COLO668 (cell line): ENCODE results near the gene RIMS3.

ENCODE experiments used
- DNase-seq: peaks from one replicate; lab custom pipeline; 2025; ENCODE audit not compliant: unreplicated experiment; lab: John Stamatoyannopoulos, UW

The RIMS3 gene

DNA sequence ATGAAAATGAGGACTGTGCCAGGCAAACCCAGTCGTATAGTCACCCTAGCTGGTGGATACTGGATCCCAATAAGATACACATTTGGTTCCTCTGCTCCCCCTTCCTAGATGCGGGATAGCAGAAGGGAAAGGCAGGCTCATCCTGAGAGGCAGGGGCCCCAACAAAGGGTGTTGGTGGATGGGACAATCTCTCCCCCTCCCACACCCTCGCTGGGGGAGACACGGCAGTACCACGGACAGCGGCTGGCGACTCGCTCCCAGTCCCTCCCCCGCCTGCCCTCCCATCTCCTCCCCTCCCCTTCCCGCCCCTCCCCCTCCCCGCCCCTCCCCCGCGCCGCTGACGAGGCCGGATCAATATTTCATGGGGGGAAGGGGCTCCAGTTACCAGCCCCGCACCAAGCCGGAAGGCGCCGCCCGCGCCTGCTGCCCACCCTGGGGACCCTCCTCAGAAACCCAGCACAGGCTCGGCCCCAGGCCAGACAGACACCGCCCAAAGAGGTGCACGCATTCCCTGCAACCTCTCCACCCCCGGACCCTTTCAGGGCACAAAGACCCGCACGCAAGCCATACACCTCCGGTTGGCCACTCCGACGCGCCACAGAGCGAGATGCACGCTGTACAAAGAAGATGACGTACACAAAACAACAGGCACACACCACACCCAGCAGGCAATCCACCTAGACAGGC is 11.5 kb downstream of the RIMS3 start:
- DNase-seq = no peak

DNA sequence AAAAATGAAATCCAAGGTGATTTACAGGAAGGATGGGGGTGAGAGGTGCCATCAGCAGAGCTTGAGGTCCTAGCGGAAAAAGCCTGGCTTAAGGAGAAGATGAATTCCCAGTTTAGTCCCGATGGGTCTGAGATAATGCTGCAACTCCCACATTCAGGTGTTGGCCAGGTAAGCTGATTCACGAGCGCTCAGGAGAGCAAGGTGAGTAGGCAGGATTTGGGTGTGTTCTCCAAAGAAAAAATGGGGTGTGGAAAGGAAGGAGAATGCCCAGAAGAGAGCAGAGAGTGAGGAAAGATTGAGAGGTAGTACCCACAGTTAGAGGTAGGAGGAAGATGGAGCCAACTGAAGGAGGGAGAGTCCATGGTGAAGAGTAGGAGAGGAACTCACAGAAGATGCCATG is 12.5 kb downstream of the RIMS3 start:
- no peak for DNase-seq

DNA sequence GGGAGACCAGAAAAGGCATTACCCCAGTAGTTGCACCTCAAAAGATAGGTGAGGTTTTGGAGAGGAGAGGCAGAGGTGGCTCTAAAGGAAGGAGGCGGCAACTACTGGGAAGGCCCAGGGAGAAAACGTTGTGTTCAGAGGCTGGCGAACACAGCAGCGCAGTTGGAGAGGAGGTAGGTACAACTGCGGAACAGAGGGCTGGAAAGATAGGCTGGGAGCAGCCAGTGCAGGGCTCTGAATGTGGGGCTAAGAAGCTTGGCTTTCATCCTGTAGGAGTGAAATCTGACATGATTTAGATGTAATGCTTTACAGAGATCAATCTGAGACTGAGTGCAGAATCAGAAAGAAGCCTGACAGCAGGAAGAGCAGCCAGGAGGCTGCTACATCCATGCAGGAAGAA is 13.0 kb downstream of the RIMS3 start:
- DNase-seq = no peak

DNA sequence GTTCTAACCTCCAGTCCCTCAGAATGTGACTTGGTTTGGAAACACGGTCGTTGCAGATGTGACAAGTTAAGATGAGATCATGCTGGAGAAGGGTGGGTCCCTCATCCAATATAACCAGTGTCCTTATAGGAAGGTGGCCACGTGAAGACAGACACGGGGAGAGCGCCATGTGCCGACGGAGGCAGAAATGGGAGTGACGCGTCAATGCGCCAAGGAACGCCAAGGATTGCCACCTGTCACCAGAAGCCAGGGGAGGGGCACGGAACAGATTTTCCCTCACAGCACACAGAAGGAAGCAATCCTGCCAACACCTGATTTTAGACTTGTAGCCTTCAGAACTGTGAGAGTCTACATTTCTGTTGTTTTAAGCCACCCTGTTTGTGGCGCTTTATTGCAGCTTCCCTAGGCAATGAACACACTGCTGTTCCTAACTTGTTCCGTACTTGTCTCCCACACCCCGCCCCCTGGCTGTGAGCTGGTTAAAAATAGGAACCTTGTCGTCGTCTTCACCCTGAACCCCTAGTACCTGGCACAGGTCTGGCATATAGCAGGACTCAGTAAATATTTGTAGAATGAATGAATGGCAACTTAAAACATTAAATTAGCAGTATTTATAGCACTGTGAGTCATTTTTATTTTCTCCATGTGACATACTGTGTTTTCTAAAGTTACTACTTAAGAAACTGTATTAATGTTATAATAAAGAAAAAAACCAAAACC is 14.2 kb downstream of the RIMS3 start:
- DNase-seq = no peak

DNA sequence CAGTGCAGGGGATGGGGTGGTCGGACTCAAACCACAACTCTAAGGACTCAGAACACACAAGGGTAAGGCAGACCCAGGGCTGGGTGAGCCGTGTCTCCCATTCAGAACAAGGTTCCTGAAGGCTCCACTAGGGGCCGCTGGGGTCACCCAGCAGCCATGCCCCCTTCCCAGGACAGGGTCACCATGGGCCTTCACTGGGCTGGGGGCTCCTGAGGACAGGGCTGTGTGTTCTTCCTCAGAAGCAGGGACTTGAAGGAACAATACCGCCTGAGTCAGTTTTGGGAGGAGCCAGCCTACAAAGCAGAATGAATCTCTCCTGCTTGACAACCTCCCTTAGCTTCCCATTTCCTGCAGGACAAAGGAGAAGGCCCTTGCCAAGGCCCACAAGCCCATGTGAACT is 15.4 kb downstream of the RIMS3 start:
- DNase-seq = no peak

DNA sequence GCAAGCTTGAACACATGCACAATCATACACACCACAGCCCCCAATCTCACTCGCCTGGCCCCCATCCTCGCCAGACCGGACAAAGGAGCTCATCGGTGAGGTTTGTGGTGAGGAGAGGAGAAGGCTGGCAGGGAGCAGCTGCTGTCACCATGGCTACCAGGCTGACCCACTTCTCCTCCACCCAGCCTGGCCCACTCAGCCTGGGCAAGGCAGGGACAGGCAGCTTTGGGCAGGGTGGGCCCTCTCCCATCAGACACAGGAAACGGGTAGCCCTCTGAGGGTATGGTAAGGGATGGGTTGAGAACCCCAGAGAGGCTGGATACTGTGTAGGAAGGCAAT is 15.9 kb downstream of the RIMS3 start:
- no peak for DNase-seq

DNA sequence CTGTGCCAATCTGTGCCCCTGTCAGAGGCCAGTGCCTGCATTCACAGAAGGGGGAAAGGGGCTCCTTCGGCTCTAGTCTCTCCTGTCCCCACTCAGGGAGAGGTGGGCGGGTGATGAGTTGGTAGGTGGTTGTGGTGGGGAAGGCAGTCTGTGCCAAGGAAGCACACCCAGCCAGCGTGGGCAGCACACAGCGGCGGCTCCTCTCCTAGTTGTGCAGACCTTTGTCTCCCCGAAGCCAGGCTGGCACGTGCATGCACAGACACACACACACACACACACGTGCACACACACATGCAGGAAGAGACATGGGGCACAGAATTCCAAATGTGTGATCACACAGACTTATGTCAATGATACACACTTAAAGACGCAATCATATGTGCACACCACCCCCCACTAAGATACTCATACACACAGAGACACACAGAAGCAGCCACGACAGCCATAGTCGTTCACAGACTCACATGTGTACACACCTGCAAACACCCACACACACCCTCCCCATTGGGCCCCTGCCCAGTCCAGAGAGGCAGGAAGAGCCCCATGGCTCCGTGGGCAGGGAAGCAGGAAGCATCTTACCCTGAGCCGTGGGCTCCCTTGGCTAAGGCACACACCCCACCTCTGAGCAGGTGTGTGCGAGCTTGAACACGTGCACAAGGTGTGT is 16.4 kb downstream of the RIMS3 start:
- no peak for DNase-seq

DNA sequence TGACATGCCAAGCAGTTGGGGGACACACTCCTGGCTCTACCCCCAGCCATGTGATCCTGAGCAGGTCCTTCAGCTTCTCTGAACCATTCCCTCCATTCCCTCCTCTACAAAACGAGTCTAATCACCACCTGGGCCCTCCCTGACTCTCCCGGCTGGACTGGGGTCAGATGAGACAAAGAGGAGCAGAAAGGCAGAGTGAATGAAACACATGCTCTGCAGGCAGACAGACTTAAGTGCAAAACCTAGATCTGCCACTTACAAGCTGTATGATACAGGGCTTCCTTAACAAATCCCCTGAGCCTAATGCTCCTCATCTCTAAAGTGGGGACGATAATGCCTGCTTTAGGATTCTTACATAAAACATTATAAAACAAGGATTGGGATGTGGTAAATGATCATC is 17.3 kb downstream of the RIMS3 start:
- DNase-seq = no peak

DNA sequence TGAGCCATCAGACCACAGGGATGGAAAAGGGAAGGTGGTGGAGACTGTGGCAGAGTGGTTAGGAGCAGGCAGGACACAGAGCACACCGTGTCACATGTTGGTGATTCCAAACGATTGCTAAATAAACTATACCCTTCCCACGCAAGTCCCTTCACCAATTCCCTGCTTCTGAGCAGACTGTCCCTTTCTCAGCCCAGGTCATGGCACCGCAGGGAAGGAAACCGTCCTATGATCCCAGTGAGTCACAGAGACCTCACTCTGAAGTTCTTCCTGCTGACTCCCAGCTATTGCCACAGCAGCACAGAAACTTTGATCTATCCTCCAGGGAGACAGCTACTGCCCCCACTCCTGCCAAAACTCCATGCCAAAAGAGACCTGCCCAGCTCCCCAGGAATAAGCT is 19.2 kb downstream of the RIMS3 start:
- DNase-seq = no peak

DNA sequence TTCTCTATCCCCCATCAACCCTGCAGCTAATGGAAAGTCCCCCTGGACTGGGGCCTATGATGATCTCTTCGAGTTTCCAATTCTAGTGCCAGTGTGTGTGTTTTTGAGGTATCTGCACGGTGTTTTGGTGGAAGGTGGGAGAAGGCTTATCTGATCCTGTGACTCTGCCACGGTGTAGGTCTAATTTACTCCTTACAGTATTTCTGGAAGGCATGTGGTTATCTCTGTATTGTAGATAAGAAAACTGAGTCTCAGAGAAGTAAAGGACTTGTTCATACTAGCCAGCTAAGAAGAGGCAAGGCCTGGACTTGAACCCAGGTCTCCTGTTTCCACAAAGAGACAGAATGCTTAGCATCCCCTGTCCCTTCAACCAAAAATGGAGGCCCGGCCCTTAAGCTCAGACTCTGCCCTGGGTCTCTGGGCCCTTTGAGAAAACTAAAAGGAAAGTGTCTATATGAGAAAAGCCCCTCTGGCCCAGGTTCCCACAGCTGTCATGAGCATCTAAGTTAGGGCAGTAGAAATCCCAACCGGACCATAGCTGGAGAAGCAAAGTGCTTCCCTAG is 20.3 kb downstream of the RIMS3 start:
- DNase-seq = no peak

DNA sequence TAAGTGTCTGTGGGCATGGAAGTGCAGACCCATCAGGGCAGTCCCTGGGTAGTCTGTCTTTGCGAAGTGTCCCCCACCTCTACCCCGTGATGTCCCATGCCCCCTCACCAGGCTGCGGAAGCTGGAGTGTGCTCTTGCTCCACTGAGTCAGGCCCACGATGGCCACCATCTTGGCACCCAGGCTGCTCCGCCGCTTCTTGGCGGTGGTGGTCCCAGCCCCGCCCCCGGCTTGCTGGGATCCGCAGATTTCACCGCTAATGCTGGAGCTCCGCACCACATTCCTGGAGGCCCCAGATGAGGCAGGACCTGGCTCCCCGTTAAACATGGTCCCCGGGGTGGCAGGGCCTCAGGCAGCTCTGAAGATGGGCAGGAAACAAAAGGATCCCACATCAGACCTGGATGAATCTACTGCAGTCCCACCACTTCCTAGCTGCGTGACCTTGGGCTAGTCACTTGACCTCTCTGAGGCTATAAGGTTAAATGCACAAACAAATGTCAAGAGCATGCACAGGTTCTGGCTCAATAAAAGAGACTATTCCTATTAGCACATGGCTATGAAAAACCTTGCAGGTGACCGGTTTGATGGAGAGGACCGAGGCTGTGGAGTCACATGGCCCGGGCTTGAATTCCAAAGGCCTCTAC is 23.8 kb downstream of the RIMS3 start:
- DNase-seq = no peak

DNA sequence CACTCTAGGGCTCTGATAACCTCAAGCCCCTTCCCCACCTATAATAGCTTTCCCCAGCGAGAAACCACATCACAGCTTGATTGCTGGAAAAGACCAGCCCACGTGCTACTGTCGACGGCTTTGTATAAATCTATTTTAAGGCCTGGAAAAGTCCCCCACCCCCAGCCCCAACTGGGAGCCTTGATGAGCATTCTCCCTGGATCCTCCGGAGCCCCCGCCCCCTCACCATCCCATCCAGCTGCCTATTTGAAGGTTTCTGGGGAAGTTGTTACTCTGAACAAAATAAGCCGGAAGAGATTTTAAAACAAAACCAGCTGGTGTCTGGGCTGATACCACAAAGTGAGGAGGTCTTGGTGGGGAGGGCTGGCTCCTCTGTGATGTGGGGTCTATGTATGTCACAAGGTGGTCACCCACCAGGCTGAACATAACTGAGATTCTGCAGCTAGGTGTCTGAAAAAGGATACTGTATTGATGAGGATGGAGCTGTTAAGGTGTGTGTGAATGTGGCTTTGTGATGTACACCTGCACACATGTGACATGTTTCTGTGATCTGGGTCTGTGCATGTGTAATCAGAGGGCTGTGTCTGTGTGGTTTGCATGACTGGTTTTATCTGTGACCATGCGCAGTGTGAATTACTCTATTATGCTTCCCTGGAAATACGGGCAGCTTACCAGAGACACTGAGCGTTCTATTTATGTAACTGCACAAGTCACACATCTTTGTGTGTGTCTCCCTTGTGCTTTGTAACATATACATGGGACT is 25.0 kb downstream of the RIMS3 start:
- no peak for DNase-seq

DNA sequence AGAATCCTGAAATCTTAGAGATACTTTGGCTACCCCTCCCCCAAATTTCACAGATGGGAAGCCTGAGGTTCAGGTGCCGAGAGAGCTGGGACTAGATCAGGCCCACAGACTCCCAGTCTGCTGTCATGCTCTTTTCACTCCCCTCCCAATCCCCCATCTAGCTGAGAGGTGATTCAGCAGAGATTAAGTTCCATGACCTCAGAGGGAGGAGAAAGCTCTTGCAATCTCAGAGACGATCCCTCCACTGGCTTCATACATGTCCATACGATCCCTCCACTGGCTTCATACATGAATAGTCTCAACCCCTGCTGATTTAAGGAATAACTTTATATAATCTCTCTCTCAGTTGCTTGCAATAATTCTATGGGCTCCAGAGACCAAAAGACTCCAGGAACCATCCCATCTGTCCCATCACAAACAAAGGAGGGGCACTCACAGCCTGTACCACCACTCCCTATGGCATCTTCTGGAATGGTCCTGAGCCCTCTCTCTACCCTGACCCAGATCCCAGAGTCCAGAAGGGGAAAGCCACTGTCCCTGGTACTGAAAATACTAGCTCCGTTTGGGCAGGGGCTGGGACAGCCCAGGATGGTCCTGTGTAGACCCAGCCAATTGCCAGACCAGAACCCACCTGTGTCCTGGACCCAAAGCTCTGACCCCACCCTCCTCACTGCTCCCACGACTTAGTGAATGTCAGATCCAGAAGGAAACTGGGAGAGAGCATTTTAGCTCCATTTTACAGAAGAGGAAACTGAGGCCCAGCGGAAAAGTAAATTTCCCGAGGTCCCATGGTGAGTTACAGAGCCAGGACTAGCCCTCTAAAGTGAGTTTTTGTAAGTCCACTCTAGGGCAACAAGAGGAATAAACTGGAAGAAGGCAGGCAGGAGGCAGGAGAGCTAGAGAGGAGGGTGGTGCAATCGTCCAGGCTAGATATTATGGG is 27.1 kb downstream of the RIMS3 start:
- DNase-seq = no peak

DNA sequence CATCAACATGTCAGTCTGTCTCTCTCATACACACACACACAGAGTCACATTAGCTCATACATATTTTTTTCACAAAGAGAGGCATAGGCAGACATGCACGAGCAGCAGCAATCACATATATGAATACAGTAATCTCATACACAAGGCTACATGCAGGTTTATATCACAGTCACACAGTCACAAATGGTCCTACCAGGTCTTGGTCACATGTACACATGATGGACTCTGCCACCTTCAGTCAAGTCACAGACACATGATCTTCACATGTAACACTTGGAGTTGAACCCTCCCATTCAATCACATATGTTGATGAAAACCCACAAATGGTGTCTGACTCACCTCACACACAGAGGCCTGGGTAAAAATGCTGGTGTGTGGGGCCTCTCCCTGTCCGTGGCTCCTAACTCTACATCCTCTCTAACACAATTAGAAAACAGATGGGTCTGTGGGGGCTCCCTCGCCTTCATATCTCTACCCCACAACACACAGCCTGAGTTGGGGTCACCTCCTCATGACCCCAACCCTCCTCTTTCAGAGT is 27.9 kb downstream of the RIMS3 start:
- no peak for DNase-seq

DNA sequence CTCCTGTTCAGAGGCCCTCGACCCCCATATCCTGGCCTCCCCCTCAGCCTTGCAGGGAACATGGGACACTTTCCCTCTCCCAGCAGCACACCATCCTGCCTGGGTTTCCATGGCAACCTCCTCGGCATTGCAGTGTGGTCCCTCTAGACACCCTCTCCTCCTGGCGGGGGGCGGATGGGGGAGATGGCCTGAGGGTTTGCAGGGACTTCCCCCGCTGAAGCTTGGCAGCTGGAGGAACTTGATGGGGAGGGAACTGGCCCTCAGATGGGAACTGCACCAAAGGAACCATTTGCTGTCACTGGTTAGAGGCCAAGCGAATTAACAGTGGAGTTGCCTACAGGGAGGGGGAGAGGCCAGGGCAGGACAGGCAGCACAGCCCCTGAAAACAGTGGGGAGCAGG is 28.7 kb downstream of the RIMS3 start:
- no peak for DNase-seq

DNA sequence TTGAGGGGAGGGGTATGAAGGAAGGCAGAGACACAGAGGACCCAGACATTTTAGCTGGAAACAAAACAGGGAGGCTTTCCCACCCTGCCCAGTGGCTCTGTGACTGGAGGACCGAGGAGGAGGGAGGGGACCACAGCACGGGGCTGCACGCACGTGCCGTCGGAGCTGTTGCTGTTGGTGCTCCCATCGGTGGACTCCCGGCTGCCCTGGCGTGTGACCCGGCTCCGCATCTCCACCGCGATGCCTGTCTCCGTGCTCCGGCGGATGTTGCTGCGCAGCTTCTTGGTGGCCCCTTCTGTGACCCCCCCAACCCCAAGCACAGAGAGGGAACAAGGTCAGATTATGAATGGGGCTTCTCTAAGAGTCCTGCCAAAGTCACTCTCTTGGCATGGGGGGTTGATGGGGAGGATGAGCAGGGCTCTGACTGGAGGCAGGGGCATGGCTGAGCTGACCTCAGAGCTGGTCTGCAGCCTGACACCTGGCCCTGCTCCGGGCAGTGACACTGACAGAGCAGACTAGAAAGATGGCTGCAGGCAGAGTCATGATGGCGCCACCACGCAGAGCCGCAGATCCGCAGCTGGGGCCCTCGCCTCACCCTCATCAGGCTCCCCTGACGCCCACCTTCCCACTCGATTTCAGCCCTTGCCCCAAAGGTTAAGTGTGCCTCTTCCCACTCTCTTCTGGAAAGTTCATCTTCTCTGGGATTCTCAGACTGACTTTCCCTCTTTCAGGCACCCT is 29.6 kb downstream of the RIMS3 start:
- no peak for DNase-seq

DNA sequence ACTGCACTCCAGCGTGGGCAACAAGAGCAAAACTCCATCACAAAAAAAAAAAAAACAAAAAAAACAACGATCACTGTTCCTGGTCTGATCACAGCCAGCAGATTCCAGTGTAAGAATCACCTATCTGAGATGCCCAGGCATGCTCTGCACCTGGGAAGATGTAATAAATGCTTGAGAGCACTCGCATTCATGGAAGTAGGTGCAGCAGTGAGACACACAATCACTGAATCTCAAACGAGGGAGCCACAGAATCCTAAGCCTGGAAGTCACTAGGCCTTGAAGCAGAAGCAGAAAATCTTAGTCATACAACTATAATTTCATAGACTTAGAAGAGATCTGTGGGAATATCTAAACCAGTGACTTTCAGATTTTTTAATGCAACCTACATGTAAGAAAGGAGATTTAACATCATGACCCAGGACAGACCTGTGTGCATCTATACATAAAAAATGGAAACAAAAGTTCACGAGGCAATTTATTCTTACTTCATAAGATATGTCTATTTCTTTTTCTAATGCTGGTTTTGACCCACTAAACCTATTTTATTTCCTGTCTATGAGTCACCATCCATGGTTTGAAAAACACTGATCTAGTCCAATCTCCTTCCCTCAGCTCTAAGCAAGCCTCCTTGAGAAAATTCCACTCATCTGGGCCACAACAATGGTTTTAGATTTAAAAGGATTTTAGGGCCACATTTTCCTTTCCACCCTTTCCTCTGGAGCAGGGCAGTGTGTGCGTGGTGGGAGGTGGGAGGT is 30.4 kb downstream of the RIMS3 start:
- no peak for DNase-seq

DNA sequence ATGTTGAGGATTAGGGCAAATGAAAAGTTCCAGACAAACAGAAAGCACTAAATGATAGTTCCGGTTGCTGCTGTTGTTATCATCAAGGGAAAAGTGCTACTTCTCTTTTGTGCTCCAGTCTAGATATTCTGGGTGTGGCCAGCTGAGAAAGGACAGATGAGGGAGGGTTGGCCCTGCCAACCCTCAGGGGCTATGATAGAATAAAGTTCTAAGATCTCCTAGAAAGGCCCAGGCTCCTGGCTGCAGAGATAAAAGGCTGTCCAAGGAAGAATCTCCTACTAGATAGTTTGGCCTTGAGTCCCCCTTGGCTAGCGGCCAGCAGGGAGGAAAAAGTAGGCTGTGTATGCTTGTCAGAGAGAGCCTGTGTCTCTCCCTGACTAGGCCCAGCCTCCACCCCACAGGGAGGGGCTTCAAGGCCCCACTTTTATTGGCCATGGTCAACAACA is 31.5 kb downstream of the RIMS3 start:
- DNase-seq = no peak
